ENCODE data around the gene CES1.
"Not testable (repeated sequence)": the region's sequence is repeated elsewhere in the genome, so short reads cannot be mapped to it uniquely, and the experiment has no call there.

DNA sequence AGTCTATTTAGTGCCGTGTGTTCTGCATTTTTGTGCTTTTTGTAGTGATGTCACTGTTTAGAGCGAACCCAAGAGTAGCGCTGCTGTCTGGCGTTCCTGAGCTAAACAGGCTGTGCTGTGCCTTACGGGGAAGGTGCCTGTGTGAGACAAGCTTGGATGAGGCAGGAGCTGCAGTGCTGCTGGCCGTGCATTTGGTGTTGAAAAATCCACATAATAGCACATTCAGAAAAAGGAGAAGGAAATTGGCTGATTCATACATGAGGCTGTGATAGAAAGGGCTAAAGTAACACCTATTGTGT lies 50.2 kb downstream of the CES1 start:
- TF ChIP-seq CTCF (conservative IDR thresholded peaks at IDR 0.05; ENCODE audit: low read depth, low read length); EZH2phosphoT487 (IDR thresholded peaks at IDR 0.05; ENCODE audit: borderline replicate concordance, low read length): not testable (repeated sequence)

Measured in PC-3 (cell line).